ENCODE data around the gene MAMDC4.
A peak's percentile ranks its signal among the peaks of the same experiment; 100 is the strongest.

MAMDC4 gene

GRCh38 chr9:136907011-136907914 lies 55.1 kb downstream of the MAMDC4 start:
- no peak overlapping the region for H3K4me3 Mint-ChIP-seq
- H3K9me3 Mint-ChIP-seq = no peaks in the 10 kb centered on the region
- intact Hi-C loops (cut with micrococcal nuclease) = no loop called here
- peak overlapping the region; percentile 71 for H3K27ac Mint-ChIP-seq
- H3K4me1 Mint-ChIP-seq (ENCODE audit: low read depth) = peaks cover 11% of the 10 kb centered on the region
- no peaks in the 10 kb centered on the region for H3K27me3 Mint-ChIP-seq
- peaks cover 95% of the 10 kb centered on the region for H3K36me3 Mint-ChIP-seq (ENCODE audit: low read depth)

All from dendritic cell treated with granulocyte-macrophage colony-stimulating factor and Interleukin-4, amounts not matched to agents 40 ng/mL and 50 ng/mL, for 4 days (primary cell).